H1 (cell line): ENCODE data around the gene ADARB2. TPM values are rescaled to one million over a fixed set of nuclear protein-coding genes. Genes with fewer than 3 reads are reported as not detected.

ENCODE experiments used
- CTCF ChIA-PET: fragments of 300-600 bp; sonication (Branson Sonifier 250); formaldehyde crosslinking; loops from one replicate; lab custom pipeline; 2021; ENCODE audit not compliant: partially characterized antibody; lab: Charles Lee
- POLR2A ChIA-PET: fragments of 300-600 bp; sonication (Branson Sonifier 250); formaldehyde crosslinking; loops from one replicate; lab custom pipeline; 2021; ENCODE audit warnings: inconsistent platforms; ENCODE audit not compliant: partially characterized antibody; lab: Charles Lee
- DNase-seq, 2 experiments: peaks; one replicate each; pipeline versions ENCODE4 v3.0.0 to v3.0.0-alpha.2; 2010 to 2022; ENCODE audit warnings: low spot score in 2 of 2, low read depth in 1 of 2, mixed read lengths in 1 of 2
- FAIRE-seq: peaks from 2 replicates; lab custom pipeline; 2011; peaks lifted over from hg19 to GRCh38; lab: Jason Lieb, UNC
- H2AFZ ChIP-seq: 2 replicates; pipeline ENCODE4 v1.8.1; 2012; ENCODE audit warnings: low read length, inconsistent platforms
- H2AK5ac ChIP-seq: 2 replicates; pipeline ENCODE4 v1.6.1; 2013; ENCODE audit warnings: low read depth, low read length
- H2BK120ac ChIP-seq: replicated peaks from 2 replicates; pipeline ENCODE3; 2013; ENCODE audit warnings: low read depth, low read length, inconsistent platforms
- H2BK12ac ChIP-seq: 2 replicates; pipeline ENCODE4 v1.6.1; 2013; ENCODE audit warnings: low read depth, low read length
- H2BK15ac ChIP-seq: 2 replicates; pipeline ENCODE4 v1.6.1; 2013; ENCODE audit warnings: low read length
- H2BK20ac ChIP-seq: 2 replicates; pipeline ENCODE4 v1.6.1; 2013; ENCODE audit warnings: low read length
- H2BK5ac ChIP-seq: 2 replicates; pipeline ENCODE4 v1.6.1; 2013; ENCODE audit warnings: low read depth, low read length
- H3K14ac ChIP-seq: 2 replicates; pipeline ENCODE4 v1.6.1; 2013; ENCODE audit warnings: inconsistent platforms; ENCODE audit not compliant: insufficient read length
- H3K18ac ChIP-seq: 2 replicates; pipeline ENCODE4 v1.6.1; 2013; ENCODE audit warnings: low read length; ENCODE audit errors: extremely low read depth
- H3K23ac ChIP-seq: 2 replicates; pipeline ENCODE4 v1.6.1; 2013; ENCODE audit warnings: inconsistent platforms; ENCODE audit not compliant: insufficient read length
- H3K23me2 ChIP-seq: 2 replicates; pipeline ENCODE4 v1.6.1; 2013; ENCODE audit warnings: low read depth, low read length
- H3K27ac ChIP-seq: 2 replicates; pipeline ENCODE4 v1.6.1; 2011; ENCODE audit warnings: low read depth, low read length, inconsistent platforms
- H3K27me3 ChIP-seq, 4 experiments: replicated peaks in 1 of 4; 1 replicate in 1 of 4; 2 replicates in 3 of 4; pipeline versions ENCODE4 v1.6.1 to v1.8.1; 2011 to 2013; ENCODE audit warnings: low read length in 3 of 4, mild to moderate bottlenecking in 3 of 4, inconsistent platforms in 2 of 4, mixed read lengths in 2 of 4, moderate library complexity in 1 of 4; ENCODE audit not compliant: control insufficient read depth in 3 of 4, insufficient read depth in 3 of 4; ENCODE audit errors: extremely low read depth in 1 of 4
- H3K36me3 ChIP-seq, 4 experiments: 2 replicates each; pipeline versions ENCODE4 v1.6.1 to v1.8.1; 2011 to 2013; ENCODE audit warnings: mild to moderate bottlenecking in 4 of 4, low read length in 3 of 4, moderate library complexity in 2 of 4, control low read depth in 1 of 4, inconsistent platforms in 1 of 4; ENCODE audit not compliant: insufficient read depth in 4 of 4, control insufficient read depth in 2 of 4
- H3K4ac ChIP-seq: replicated peaks from 2 replicates; pipeline ENCODE3; 2013; ENCODE audit warnings: low read length, low read depth, mixed read lengths, inconsistent platforms; ENCODE audit not compliant: insufficient read length
- H3K4me1 ChIP-seq, 4 experiments: replicated peaks in 1 of 4; 1 replicate in 1 of 4; 2 replicates in 3 of 4; pipeline versions ENCODE4 v1.6.1 to v1.8.1; 2011 to 2013; ENCODE audit warnings: low read length in 3 of 4, inconsistent platforms in 2 of 4, mixed read lengths in 1 of 4; ENCODE audit not compliant: insufficient read depth in 4 of 4, control insufficient read depth in 3 of 4
- H3K4me2 ChIP-seq, 2 experiments: 2 replicates each; pipeline versions ENCODE4 v1.6.1 to v1.8.1; 2011 to 2013; ENCODE audit warnings: low read depth in 2 of 2, low read length in 2 of 2, control low read depth in 1 of 2, inconsistent platforms in 1 of 2, mild to moderate bottlenecking in 1 of 2; ENCODE audit not compliant: insufficient read depth in 1 of 2
- H3K4me3 ChIP-seq, 4 experiments: fragments of 200-600, 300-600 bp in 1 of 4; sonication (generic), shearing (Covaris generic), sonication (Bioruptor Twin) in 1 of 4; 2 replicates each; pipeline versions ENCODE4 v1.5.1 to v1.8.1; 2011 to 2016; ENCODE audit warnings: low read length in 4 of 4, low read depth in 3 of 4, control low read depth in 2 of 4, inconsistent platforms in 2 of 4, mild to moderate bottlenecking in 2 of 4, mixed read lengths in 1 of 4, moderate library complexity in 1 of 4; ENCODE audit not compliant: insufficient read depth in 2 of 4; ENCODE audit errors: extremely low read depth in 1 of 4
- H3K56ac ChIP-seq: replicated peaks from 2 replicates; pipeline ENCODE3; 2013; ENCODE audit warnings: low read depth, mild to moderate bottlenecking, mixed read lengths, low read length, inconsistent platforms; ENCODE audit not compliant: insufficient read length
- H3K79me1 ChIP-seq: 2 replicates; pipeline ENCODE4 v1.6.1; 2013; ENCODE audit warnings: low read depth, low read length, control low read depth
- H3K79me2 ChIP-seq, 2 experiments: 2 replicates each; pipeline versions ENCODE4 v1.6.1 to v1.8.1; 2012 to 2013; ENCODE audit warnings: low read length in 2 of 2, mild to moderate bottlenecking in 2 of 2, inconsistent platforms in 1 of 2; ENCODE audit not compliant: insufficient read depth in 2 of 2, control insufficient read depth in 1 of 2
- H3K9ac ChIP-seq, 4 experiments: replicated peaks in 1 of 4; 1 replicate in 1 of 4; 2 replicates in 3 of 4; pipeline versions ENCODE4 v1.6.1 to v1.8.1; 2011 to 2013; ENCODE audit warnings: low read depth in 3 of 4, low read length in 3 of 4, control low read depth in 2 of 4, mild to moderate bottlenecking in 2 of 4, moderate library complexity in 2 of 4, inconsistent platforms in 1 of 4; ENCODE audit errors: extremely low read depth in 1 of 4
- H3K9me3 ChIP-seq, 2 experiments: 2 replicates each; pipeline versions ENCODE4 v1.6.1 to v1.8.1; 2012 to 2013; ENCODE audit warnings: mild to moderate bottlenecking in 2 of 2, moderate library complexity in 2 of 2, control low read depth in 1 of 2, inconsistent platforms in 1 of 2, low read depth in 1 of 2, low read length in 1 of 2, mixed read lengths in 1 of 2; ENCODE audit not compliant: insufficient read depth in 2 of 2
- H4K20me1 ChIP-seq, 2 experiments: replicated peaks in 1 of 2; 2 replicates each; pipeline versions ENCODE3 to v1.8.1; 2011 to 2013; ENCODE audit warnings: inconsistent platforms in 2 of 2, low read length in 2 of 2, mild to moderate bottlenecking in 1 of 2; ENCODE audit not compliant: insufficient read depth in 2 of 2, control insufficient read depth in 1 of 2
- H4K5ac ChIP-seq: 2 replicates; pipeline ENCODE4 v1.6.1; 2013; ENCODE audit warnings: low read length, low read depth, mixed read lengths, inconsistent platforms; ENCODE audit not compliant: insufficient read length
- H4K8ac ChIP-seq: 2 replicates; pipeline ENCODE4 v1.8.0; 2013; ENCODE audit warnings: mild to moderate bottlenecking, moderate library complexity, low read length, inconsistent platforms; ENCODE audit not compliant: insufficient read depth; ENCODE audit errors: extremely low read depth
- H4K91ac ChIP-seq: replicated peaks from 2 replicates; pipeline ENCODE3; 2013; ENCODE audit warnings: low read length, mixed read lengths, inconsistent platforms; ENCODE audit not compliant: insufficient read length
- EGR1 ChIP-seq: IDR thresholded peaks from 2 replicates; pipeline ENCODE4 v1.6.1; 2011; ENCODE audit warnings: low read depth, low read length, borderline replicate concordance
- JUN ChIP-seq: IDR thresholded peaks from 2 replicates; pipeline ENCODE4 v1.6.1; 2011; ENCODE audit warnings: low read depth, mild to moderate bottlenecking, improper control_type of control experiment, low read length
- WGBS, 2 experiments: shearing (Covaris generic) in 1 of 2; methylation state at CpG; one replicate each; pipeline versions ENCODE4 v1.1.6 to v1.1.7; 2013 to 2015; ENCODE audit warnings: low lambda C conversion rate in 2 of 2, mixed read lengths in 2 of 2, inconsistent platforms in 1 of 2, low coverage in 1 of 2, missing lambda C conversion rate in 1 of 2; ENCODE audit not compliant: insufficient replicate concordance in 2 of 2, insufficient coverage in 1 of 2, insufficient read length in 1 of 2; ENCODE audit errors: extremely low coverage in 1 of 2, missing lambda C conversion rate in 1 of 2; 5-methylcytosine and 5-hydroxymethylcytosine counted together
- polyA plus RNA-seq, 7 experiments: library from polyadenylated mRNA; depleted of rRNA in 3 of 7; stranded (reverse) in 5 of 7; unstranded in 2 of 7; fragments of >200 nt in 5 of 7; fragments of 200-250 nt in 2 of 7; gene quantifications; 1 replicate in 5 of 7; 2 replicates in 1 of 7; 4 replicates in 1 of 7; pipeline versions ENCODE4 v1.2.1 to v1.2.3, GENCODE V29; 2011 to 2013; ENCODE audit warnings: missing spikeins in 2 of 7, mixed read lengths in 2 of 7
- total RNA-seq: library from RNA; stranded (reverse); fragmentation: NEBNext Ultra II Directional; extraction: Animal tissue kit (Norgen Biotek cat#: 25700); gene quantifications from 2 replicates; pipeline ENCODE4 v1.2.1, GENCODE V29; 2021

ADARB2 gene
- total and polyA plus RNA-seq, 2 of the 8 experiments (the other 6 are each of a cell fraction or from before 2014, with no cell fraction given), result 2.2 to 2.8 TPM

GRCh38 chr10:1595726-1596125 is 141.6 kb downstream of the ADARB2 start:
- Histone ChIP-seq H4K91ac (no peak overlapping the region), H2BK20ac (no peak overlapping the region), H3K9me3 (no peaks in the 10 kb centered on the region), H3K23me2 (no peaks in the 10 kb centered on the region), H4K20me1 (no peaks in the 10 kb centered on the region), H3K18ac (no peak overlapping the region), H3K56ac (no peak overlapping the region), H2BK15ac (no peak overlapping the region), H3K27me3 (no peaks in the 10 kb centered on the region), H3K79me2 (no peaks in the 10 kb centered on the region), H3K4me1 (no peaks in the 10 kb centered on the region; a peak in 1 of 7 replicates), H2BK120ac (no peak overlapping the region), H3K4me2 (no peak overlapping the region), H2AK5ac (no peak overlapping the region), H4K8ac (no peak overlapping the region), H4K5ac (no peak overlapping the region), H3K4me3 (no peak overlapping the region), H2BK5ac (no peak overlapping the region), H3K23ac (no peak overlapping the region), H3K36me3 (no peaks in the 10 kb centered on the region), H2BK12ac (no peak overlapping the region), H3K27ac (no peak overlapping the region), H2AFZ (no peak overlapping the region), H3K4ac (no peak overlapping the region), H3K14ac (no peak overlapping the region), H3K79me1 (no peaks in the 10 kb centered on the region), H3K9ac (no peak overlapping the region)
- TF ChIP-seq JUN (no peak), EGR1 (no peak)
- ChIA-PET POLR2A (no interaction called here), CTCF (interaction anchor here (0.9 kb wide), 1 partner anchor 12 kb away, joined by 4 read pairs; no protein-coding TSS in a partner anchor)
- no peak for DNase-seq
- 89% methylated on average over 5 of the region's 5 CpGs; no CpG with 5 or more reads in 1 of the 2 experiments for WGBS, 2 experiments
- FAIRE-seq, result no peak
